GM21717 (cell line): ENCODE data around the gene ADPRS.

Experiments
- ATAC-seq: cut with Tn5 transposase; IDR thresholded peaks from one replicate; pipeline ENCODE4 v1.9.1; 2021; ENCODE audit warnings: mild to moderate bottlenecking, moderate library complexity; ENCODE audit not compliant: unreplicated experiment

ADPRS gene

GRCh38 chr1:36087233-36088123 lies 1.2 kb upstream of the ADPRS start:
- ATAC-seq: no peak

- no peak for ATAC-seq
These were observed 471 bp upstream of the ADPRS start for GRCh38 chr1:36088265-36088576.

DNA sequence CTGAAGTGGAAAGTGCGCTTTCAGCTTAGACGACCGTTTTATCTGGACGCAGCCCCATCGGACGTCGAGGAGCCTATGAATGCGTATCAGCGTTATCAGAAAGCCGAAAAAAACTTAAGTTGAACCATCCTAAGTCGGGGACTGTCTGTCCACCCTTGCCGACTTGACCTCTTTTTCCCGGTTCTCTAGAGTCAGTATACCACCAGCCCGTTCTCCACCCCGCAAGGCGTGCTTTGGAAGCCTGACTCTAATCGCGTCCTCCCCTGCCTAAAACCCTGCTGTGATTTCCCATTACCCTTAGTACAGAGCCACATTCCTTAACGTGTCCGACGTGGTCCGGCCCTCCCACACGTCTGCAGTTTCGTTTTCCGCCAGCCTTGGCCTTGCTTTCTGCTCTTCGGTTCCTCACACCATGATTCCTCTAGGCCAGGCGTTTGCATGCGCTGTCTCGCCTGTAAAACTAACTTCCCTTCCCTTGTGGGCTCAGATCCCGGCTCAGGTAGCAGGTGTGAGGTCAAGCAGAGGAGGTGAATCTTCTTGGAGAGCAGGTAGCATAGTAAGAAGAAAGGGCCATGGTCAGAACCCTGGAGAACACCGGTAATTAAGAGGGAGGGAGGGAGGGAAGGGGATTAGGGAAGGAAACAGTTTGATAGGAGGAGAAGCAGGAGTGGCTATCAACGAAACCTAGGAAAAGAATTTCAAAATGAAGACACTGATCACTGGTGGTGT lies 865 bp downstream of the ADPRS start:
- ATAC-seq: peak; percentile 10

DNA sequence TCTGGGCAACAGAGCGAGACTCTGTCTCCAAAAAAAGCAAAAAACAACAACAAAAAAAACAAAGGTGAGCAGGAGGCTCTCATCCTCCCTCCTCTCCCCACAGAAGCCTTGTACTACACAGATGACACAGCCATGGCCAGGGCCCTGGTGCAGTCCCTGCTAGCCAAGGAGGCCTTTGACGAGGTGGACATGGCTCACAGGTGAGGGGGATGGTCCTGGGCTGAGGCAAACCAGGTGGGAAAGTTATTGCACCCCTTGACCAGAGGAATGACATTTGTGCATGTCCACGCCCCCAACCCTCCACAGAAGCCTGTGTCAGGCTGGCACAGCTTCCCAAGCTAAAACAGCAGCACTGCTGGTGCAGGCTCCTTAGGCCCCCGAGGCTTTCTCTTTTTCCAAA lies 2.4 kb downstream of the ADPRS start:
- ATAC-seq: no peak

DNA sequence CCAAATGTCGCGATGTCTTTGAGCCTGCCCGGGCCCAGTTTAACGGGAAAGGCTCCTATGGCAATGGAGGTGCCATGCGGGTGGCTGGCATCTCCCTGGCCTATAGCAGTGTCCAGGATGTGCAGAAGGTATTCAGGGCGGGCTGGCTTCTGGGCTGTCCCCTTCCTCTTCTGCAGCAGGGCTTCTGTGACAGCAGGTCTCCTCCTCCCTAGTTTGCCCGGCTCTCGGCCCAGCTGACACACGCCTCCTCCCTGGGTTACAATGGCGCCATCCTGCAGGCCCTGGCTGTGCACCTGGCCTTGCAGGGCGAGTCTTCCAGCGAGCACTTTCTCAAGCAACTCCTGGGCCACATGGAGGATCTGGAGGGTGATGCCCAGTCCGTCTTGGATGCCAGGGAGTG lies 3.0 kb downstream of the ADPRS start:
- no peak for ATAC-seq

DNA sequence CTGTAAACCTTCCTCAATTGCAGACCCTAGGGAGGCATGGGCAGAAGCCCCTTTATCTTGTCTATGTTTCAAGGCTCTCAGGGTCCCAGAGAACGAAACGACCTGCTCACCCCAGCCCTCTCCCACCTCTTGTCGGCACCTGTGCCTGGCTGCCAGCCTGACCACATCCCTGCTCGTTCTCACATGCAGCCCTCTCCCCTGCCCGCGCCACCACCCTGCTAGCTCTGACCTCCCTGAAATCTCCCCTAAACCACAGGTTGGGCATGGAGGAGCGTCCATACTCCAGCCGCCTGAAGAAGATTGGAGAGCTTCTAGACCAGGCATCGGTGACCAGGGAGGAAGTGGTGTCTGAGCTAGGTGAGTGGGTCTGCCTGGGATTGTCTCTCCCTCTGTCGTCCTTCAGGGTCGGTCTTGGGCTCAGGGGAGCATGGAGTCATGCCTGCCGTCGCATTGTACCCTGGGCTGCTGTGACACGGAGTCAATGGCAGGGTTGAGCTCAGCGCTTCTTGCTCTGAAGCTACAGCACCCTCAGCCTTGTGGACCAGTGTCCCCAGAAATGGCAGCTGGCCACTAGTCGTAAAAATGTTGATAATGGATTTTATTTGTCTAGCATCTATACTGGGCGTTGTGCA lies 3.6 kb downstream of the ADPRS start:
- no peak for ATAC-seq

GRCh38 chr1:36092798-36093185 lies 4.1 kb downstream of the ADPRS start:
- ATAC-seq: no peak

DNA sequence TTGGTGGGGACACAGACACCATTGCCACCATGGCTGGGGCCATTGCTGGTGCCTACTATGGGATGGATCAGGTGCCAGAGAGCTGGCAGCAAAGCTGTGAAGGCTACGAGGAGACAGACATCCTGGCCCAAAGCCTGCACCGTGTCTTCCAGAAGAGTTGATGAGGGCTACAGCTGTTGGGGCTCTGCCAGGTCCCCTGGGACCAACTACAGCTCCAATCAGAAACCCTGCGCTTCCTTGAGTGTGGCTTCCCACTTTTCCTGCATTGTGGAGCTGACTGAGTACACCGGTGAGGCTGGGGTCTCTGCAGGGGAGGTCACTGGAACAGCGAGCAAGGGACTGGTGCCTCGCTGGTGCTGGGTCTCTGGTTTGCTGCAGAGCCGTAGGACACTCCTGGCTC lies 4.5 kb downstream of the ADPRS start:
- no peak for ATAC-seq

DNA sequence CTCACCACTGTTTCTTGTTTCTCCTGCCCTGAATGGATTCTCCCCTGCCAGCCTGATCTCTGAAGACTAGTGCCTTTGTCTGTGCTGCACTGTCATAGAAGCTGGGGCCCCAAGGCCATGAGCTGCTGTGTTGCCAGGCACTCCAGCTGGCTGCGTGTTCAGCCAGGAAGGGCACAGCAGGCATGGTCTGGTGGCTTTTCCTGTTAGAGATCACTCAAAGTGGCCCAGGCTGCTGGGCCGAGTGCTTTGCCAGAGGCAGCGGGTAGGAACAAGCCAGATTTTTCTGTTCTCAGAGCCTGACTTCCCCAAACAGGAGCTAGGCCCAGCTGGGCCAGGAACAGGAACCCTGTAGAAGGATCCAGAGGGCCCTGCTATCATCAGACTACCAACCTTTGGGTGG lies 5.2 kb downstream of the ADPRS start:
- no peak for ATAC-seq

DNA sequence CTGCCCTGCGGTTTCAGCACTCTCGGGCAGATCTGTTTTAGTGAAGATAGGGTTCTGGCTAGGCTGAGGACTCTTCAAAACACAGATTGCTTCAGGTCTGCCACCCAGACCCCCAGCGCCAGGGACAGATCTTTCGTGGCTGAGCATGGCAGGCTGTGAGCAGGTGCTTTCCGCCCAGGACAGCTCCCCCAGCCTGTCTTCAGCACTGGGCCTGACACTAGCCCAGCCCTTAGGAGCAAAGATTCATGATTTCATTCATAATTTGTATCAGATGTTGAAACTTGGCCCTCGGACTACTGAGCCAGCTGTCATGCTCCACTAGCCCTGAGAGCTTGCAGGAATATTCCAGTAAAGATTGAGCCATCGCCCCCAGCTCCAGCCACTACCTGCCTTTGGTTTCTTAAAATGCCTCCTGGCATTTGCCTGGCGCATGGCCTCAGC lies 5.9 kb downstream of the ADPRS start:
- ATAC-seq: no peak

- ATAC-seq: no peak
These were observed 7.2 kb downstream of the ADPRS start for GRCh38 chr1:36095760-36096405.

DNA sequence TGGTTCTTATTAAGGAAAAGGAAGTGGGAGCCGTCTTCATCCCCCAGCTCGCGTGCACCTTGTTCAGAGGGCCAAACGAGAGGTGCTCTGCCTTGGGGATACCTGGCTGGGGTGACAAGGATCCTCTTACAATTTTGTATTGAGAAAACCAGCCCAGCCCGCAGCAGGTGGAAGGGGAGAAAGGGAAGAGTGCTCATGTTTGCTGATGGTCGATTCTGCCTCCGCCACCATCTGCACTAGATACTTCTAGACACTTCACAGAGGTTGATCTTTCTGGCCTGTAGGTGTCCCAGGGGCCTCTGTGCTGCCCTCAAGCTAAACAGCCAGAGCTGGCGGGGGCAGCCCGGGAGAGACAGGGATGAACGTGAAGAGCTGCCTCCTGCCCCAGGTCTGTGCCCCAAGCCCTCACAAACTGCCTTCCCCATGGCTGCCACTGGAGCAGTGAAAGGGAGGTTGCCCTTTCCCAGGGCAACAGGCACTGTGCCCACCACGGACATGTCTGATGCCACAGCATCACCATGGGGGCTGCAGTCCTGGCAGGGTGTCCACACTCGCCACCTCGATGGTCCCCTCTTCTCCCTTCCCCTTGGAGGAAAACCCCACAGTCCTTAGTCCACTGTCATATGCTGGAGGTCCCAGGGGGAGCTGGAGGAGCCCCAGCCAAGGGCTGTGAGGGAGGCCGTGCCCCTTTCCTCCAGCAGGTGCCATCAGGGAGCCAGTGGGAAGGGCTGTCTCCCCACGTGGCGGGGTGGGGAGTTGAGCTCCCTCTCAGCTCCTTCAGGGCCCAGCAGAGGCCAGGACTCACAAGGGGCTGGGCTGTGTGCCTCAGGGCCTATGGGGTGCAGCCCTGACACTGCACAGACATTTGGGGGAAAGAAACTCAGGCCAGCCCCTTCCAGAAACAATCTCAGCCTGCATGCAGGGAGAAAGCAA lies 8.1 kb downstream of the ADPRS start:
- no peak for ATAC-seq

DNA sequence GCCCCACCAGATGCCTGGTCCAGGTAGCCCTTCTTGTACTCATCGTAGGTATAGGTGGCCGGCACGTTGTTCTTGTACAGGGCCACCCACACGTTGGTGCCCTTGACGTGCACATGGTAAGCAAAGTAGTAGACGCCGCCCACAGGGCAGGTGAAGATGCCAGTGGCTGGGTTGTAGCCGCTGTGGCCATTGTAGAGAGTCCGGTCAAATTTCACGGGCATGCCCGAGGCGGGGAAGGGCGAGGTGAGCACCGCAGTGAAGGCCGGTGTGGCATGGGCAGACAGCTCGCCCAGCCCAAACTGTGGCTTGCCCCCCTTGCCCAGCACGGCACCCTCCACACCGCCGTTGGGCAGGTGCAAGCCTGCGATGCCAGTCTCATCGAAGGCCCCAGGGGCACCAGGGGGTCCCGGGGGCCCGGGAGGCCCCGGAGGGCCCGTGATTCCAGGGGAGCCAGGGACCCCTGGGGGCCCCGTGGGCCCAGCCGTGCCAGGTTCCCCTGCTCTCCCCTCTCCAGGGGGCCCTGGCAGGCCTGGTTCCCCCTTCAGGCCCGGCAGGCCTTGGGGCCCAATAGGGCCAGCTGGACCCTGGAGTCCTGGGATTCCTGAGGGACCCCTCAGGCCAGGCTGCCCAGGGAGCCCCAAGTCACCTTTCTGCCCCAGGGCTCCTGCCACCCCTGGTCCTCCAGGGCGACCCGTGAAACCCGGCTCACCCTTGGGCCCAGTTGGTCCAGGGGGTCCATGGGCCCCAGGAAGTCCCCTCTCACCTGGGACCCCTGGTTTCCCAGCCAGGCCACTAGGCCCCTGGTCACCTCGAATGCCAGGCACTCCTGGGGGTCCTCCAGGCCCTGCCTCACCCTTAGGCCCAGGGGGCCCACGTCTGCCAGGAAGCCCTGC lies 9.2 kb downstream of the ADPRS start:
- ATAC-seq: no peak

DNA sequence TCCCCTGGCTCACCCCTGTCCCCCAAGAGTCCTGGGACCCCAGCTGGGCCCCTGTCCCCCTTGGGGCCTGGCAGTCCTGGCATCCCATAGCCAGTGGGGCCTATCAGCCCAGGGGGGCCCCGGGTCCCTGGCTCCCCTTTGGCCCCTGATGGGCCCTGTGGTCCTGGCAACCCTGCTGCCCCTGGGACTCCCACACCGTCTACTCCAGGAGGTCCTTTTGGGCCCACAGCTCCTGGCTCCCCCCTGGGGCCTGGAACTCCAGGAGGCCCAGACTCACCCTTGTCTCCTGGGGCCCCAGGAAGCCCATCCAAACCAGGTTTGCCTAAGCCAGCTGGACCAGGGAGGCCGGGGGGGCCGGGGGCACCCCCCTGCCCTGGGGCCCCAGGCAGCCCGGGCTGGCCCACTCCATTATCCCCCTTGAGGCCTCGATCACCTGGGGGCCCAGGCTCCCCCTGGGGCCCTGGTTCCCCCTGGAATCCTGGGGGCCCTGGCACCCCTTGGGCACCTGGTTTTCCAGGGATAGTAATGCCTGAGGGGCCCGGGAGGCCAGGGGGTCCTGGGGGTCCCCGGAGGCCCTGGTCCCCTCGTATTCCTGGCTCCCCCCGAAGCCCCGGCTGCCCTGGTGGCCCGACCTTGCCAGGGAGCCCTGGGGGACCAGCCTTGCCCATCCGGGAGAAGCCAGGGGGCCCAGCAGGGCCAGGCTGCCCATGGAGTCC lies 10.1 kb downstream of the ADPRS start:
- ATAC-seq: no peak

DNA sequence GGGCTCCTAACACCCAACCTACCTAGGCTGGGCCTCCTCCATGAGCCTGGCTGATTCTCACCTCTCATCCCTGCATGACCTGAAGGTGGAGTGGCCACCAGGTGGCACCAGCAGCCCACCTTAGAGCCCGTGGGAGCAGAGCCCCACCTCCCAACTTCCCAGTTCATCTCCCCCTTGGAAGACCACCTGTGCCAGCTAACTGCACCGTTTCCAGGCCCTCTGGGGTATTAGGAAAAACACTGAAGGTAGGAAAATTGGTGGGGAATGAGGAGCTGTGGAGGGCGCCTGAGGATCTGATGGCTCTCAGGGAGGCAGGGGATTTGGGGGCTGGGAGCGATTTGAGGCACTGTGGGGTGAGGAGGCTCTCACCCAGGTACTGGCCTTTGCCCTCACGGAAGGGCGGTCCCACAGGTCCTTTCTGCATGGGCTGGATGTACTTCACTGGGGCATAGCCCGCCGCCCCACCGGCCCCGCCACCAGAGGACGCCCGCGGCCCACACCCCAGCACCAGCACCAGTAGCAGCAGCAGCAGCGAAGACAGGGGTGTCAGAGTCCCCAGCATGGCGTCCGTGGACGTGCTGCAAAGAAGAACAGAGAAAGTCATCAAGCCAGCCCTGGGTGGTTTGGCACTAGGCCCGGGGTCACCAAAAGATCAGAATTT lies 11.1 kb downstream of the ADPRS start:
- ATAC-seq: no peak

GRCh38 chr1:36100376-36100775 lies 11.7 kb downstream of the ADPRS start:
- ATAC-seq: no peak

- no peak for ATAC-seq
These were observed 12.9 kb downstream of the ADPRS start for GRCh38 chr1:36101546-36101945.

GRCh38 chr1:36106269-36106668 lies 17.6 kb downstream of the ADPRS start:
- ATAC-seq: no peak
